Activated B cell treated with CpG ODN at 0.5 μM for 24 hours (primary cell): ENCODE results near the gene ALPG. TPM values are rescaled to one million over a fixed set of nuclear protein-coding genes. Genes with fewer than 3 reads are reported as not detected.
"Not testable (repeated sequence)": the region's sequence is repeated elsewhere in the genome, so short reads cannot be mapped to it uniquely, and the experiment has no call there.

Experiments
- ATAC-seq: fragments of 200-7000 bp; cut with Tn5 transposase; one replicate; pipeline ENCODE4 v1.10.0; 2021; ENCODE audit warnings: low read depth, mild to moderate bottlenecking, moderate library complexity
- CTCF ChIA-PET: fragments of 350-600 bp; sonication (Branson Sonifier 250); formaldehyde crosslinking; loops from one replicate; lab custom pipeline; 2021; ENCODE audit warnings: antibody characterized with exemption; lab: Charles Lee
- POLR2A ChIA-PET: fragments of 350-600 bp; sonication (Branson Sonifier 250); formaldehyde crosslinking; loops from one replicate; lab custom pipeline; 2021; ENCODE audit warnings: antibody characterized with exemption; lab: Charles Lee
- DNase-seq: peaks from one replicate; pipeline ENCODE4 v3.0.0; 2022
- H3K27ac Mint-ChIP-seq: one replicate; pipeline ENCODE4 v1.8.0; 2020; ENCODE audit warnings: mixed read lengths
- H3K27me3 Mint-ChIP-seq: one replicate; pipeline ENCODE4 v1.8.0; 2021; ENCODE audit warnings: mixed read lengths
- H3K36me3 Mint-ChIP-seq: one replicate; pipeline ENCODE4 v1.8.0; 2021; ENCODE audit warnings: low read depth, mixed read lengths
- H3K4me1 Mint-ChIP-seq: one replicate; pipeline ENCODE4 v1.8.0; 2021; ENCODE audit warnings: mixed read lengths
- H3K4me3 Mint-ChIP-seq: one replicate; pipeline ENCODE4 v1.8.0; 2020; ENCODE audit warnings: mild to moderate bottlenecking, mixed read lengths
- H3K9me3 Mint-ChIP-seq: one replicate; pipeline ENCODE4 v1.8.0; 2020; ENCODE audit warnings: mixed read lengths
- intact Hi-C: fragments of 100-400 bp; cut with micrococcal nuclease; formaldehyde crosslinking; loops from one replicate; pipeline ENCODE4 v1.15.1; 2024
- total RNA-seq: library from RNA; stranded (reverse); gene quantifications from 2 replicates; pipeline ENCODE4 v1.2.3, GENCODE V29; 2022
- TF ChIP-seq, protein P1 (sequence below): fragments of 200-600 bp; IDR thresholded peaks from one replicate; pipeline ENCODE4 v1.8.0; 2022; ENCODE audit warnings: antibody characterized with exemption, mild to moderate bottlenecking

Gene ALPG
- total RNA-seq, 1 donor from 2014 or later: not detected

- Mint-ChIP-seq H3K9me3 (no peaks in the 10 kb centered on the region), H3K4me3 (no peak overlapping the region), H3K4me1 (no peaks in the 10 kb centered on the region), H3K36me3 (no peaks in the 10 kb centered on the region), H3K27me3 (no peaks in the 10 kb centered on the region), H3K27ac (no peak overlapping the region)
- ChIA-PET POLR2A (no interaction called here), CTCF (no interaction called here)
- ATAC-seq: no peak
- intact Hi-C loops: no loop called here
- no peak for DNase-seq
- TF ChIP-seq, protein P1, sequence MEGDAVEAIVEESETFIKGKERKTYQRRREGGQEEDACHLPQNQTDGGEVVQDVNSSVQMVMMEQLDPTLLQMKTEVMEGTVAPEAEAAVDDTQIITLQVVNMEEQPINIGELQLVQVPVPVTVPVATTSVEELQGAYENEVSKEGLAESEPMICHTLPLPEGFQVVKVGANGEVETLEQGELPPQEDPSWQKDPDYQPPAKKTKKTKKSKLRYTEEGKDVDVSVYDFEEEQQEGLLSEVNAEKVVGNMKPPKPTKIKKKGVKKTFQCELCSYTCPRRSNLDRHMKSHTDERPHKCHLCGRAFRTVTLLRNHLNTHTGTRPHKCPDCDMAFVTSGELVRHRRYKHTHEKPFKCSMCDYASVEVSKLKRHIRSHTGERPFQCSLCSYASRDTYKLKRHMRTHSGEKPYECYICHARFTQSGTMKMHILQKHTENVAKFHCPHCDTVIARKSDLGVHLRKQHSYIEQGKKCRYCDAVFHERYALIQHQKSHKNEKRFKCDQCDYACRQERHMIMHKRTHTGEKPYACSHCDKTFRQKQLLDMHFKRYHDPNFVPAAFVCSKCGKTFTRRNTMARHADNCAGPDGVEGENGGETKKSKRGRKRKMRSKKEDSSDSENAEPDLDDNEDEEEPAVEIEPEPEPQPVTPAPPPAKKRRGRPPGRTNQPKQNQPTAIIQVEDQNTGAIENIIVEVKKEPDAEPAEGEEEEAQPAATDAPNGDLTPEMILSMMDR: no peak
These were observed 25.3 kb downstream of the ALPG start for GRCh38 chr2:232431705-232432590.

GRCh38 chr2:232432598-232433184 lies 26.0 kb downstream of the ALPG start:
- TF ChIP-seq, protein P1: no peak
- DNase-seq (no peak), ATAC-seq (no peak)
- CTCF ChIA-PET: no interaction called here
- no peaks in the 10 kb centered on the region for H3K27me3 Mint-ChIP-seq
- no peaks in the 10 kb centered on the region for H3K4me1 Mint-ChIP-seq
- POLR2A ChIA-PET: no interaction called here
- no peaks in the 10 kb centered on the region for H3K9me3 Mint-ChIP-seq
- H3K4me3 Mint-ChIP-seq: no peak overlapping the region
- H3K36me3 Mint-ChIP-seq: no peaks in the 10 kb centered on the region
- H3K27ac Mint-ChIP-seq: no peak overlapping the region
- intact Hi-C loops: no loop called here

DNA sequence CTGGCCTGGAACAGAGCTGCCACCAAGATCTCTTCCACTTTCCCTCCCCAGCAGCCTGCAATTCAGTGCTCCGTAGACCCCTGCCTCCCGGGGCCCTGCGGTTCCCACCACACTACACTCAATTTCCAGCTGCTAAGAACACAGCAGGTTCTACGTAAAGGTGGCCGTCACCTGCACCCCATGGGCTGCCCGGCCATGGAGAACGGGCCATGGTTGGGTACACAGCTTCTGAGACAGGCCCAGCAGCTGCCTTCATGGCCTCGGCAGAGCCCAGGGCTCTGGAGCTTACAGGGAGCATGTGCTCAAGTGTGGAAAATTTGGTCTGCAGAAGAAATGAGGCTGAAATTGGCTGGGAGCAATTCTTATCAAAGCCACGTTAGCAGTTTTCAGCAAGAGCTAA lies 27.0 kb downstream of the ALPG start:
- H3K27ac Mint-ChIP-seq, H3K36me3 Mint-ChIP-seq, H3K4me1 Mint-ChIP-seq, ATAC-seq, intact Hi-C loops, H3K9me3 Mint-ChIP-seq, H3K4me3 Mint-ChIP-seq, DNase-seq, H3K27me3 Mint-ChIP-seq, CTCF ChIA-PET, POLR2A ChIA-PET: not testable (repeated sequence)

DNA sequence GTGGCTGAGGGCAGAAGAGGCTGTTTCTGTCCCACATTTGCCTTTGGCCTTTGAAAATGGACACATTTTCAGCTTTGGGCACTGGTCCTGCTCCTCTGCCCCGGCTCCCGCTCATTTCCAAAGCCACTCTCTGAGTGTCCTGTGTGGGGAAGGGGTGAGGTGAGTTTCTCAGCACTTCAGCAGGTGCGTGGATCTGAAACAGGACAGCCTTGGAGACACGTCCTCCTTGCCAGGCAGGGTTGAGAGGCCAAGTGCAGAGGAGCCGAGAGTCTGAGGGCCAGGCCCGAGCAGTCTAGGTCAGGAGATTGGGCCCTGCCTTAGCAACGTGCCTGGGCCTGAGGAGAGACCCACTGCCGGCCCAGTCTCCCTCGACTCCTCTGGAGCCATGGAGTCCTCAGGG lies 27.4 kb downstream of the ALPG start:
- intact Hi-C loops: no loop called here
- ChIA-PET CTCF (no interaction called here), POLR2A (no interaction called here)
- ATAC-seq (no peak), DNase-seq (no peak)
- H3K9me3 Mint-ChIP-seq: no peaks in the 10 kb centered on the region
- H3K36me3 Mint-ChIP-seq: no peaks in the 10 kb centered on the region
- no peak overlapping the region for H3K4me3 Mint-ChIP-seq
- peaks cover 1% of the 10 kb centered on the region for H3K27me3 Mint-ChIP-seq
- TF ChIP-seq, protein P1: no peak
- no peak overlapping the region for H3K27ac Mint-ChIP-seq
- H3K4me1 Mint-ChIP-seq: no peaks in the 10 kb centered on the region

DNA sequence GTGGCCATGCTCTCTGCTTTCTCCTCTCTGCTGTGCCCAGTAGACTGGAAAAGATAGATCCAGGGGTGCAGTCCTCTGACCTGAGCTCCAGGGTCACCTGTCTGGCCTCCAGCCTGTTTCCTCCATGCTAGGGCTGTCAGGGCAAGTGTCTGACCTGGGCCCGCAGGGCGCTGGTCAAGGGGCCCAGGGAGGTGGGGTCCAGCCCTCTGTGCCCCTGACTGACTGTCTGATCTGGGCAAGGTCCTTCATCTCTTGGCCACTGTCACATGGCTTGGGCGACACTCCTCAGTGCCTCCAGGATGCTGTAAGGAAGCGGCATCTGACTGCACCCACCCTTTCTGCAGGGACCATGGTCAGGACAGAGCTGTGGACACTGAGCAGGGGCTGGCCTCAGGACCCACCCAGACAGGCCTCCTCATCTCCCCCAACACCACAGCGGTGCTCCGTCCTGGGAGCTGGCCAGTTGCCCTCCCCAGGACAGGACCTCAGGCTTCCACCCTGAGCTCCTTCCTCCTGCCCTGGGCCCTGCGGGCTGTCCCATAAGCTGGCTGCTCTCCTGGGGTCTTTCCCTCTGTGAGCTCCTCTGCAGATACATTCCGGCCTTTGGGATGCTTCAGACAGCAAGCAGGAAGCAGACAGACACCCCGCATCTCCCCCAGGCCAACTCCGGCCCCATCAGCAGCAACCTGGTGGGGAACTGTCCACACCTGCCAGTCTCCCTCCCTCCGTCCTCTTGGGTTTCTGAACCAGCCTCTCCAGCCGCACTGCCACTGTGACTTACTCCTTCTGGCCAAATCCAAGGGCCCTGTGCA lies 28.1 kb downstream of the ALPG start:
- H3K27me3 Mint-ChIP-seq: peaks cover 1% of the 10 kb centered on the region
- H3K9me3 Mint-ChIP-seq: no peaks in the 10 kb centered on the region
- H3K27ac Mint-ChIP-seq: no peak overlapping the region
- no peaks in the 10 kb centered on the region for H3K4me1 Mint-ChIP-seq
- intact Hi-C loops: no loop called here
- ChIA-PET POLR2A (no interaction called here), CTCF (no interaction called here)
- ATAC-seq (no peak), DNase-seq (no peak)
- H3K36me3 Mint-ChIP-seq: no peaks in the 10 kb centered on the region
- H3K4me3 Mint-ChIP-seq: no peak overlapping the region
- TF ChIP-seq, protein P1: no peak
